K562 (cell line): ENCODE data around the gene PITPNB. TPM values are rescaled to one million over a fixed set of nuclear protein-coding genes. Genes with fewer than 3 reads are reported as not detected.

Experiments
- BRCA1 ChIP-seq, 2 experiments: fragments of 450-650 bp in 1 of 2; sonication (generic) in 1 of 2; formaldehyde crosslinking in 1 of 2; IDR thresholded peaks; 2 replicates each; pipeline versions ENCODE4 v1.5.0 to v1.6.1; 2017 to 2020; ENCODE audit warnings: mild to moderate bottlenecking in 1 of 2, missing genetic modification reagents in 1 of 2
- HDAC1 ChIP-seq, 2 experiments: fragments of 450-650 bp; IDR thresholded peaks; 2 replicates each; pipeline ENCODE4 v1.6.1; 2016 to 2017; ENCODE audit warnings: inconsistent platforms in 1 of 2, mild to moderate bottlenecking in 1 of 2, moderate library complexity in 1 of 2
- L3MBTL2 ChIP-seq: fragments of 450-650 bp; IDR thresholded peaks from 2 replicates; pipeline ENCODE4 v1.6.1; 2016; ENCODE audit warnings: mild to moderate bottlenecking, moderate library complexity
- MCM5 ChIP-seq: fragments of 450-650 bp; IDR thresholded peaks from 2 replicates; pipeline ENCODE4 v1.6.1; 2016; ENCODE audit warnings: low read depth
- MCM7 ChIP-seq, 2 experiments: fragments of 450-650 bp; IDR thresholded peaks; 2 replicates each; pipeline ENCODE4 v1.6.1; 2016 to 2018
- MNT ChIP-seq, 2 experiments: fragments of 450-650 bp; conservative IDR thresholded peaks; 2 replicates each; pipeline ENCODE4 v1.6.1; 2017; ENCODE audit warnings: mild to moderate bottlenecking in 2 of 2, moderate library complexity in 2 of 2
- NKRF ChIP-seq: fragments of 450-650 bp; IDR thresholded peaks from 2 replicates; pipeline ENCODE4 v1.6.1; 2016; ENCODE audit warnings: borderline replicate concordance
- STAT6 ChIP-seq: sonication (generic); formaldehyde crosslinking; IDR thresholded peaks from 2 replicates; pipeline ENCODE4 v1.8.1; 2023; ENCODE audit warnings: mild to moderate bottlenecking, missing genetic modification reagents
- THRA ChIP-seq: fragments of 450-650 bp; IDR thresholded peaks from 2 replicates; pipeline ENCODE4 v1.6.1; 2017; ENCODE audit warnings: mild to moderate bottlenecking, moderate library complexity
- ZBTB33 ChIP-seq: sonication (generic); formaldehyde crosslinking; IDR thresholded peaks from 2 replicates; pipeline ENCODE4 v1.8.1; 2023; ENCODE audit warnings: mild to moderate bottlenecking, missing genetic modification reagents
- ZKSCAN1 ChIP-seq: fragments of 150-350 bp; IDR thresholded peaks from 2 replicates; pipeline ENCODE4 v1.6.1; 2016; ENCODE audit warnings: low read depth, low read length
- ZNF280B ChIP-seq: fragments of 250-450 bp; sonication (Bioruptor Pico); IDR thresholded peaks from 2 replicates; pipeline ENCODE4 v1.5.1; 2021; ENCODE audit warnings: mild to moderate bottlenecking
- ZNF311 ChIP-seq: fragments of 250-450 bp; sonication (Bioruptor Pico); IDR thresholded peaks from 2 replicates; pipeline ENCODE4 v1.4.0; 2020; ENCODE audit warnings: mild to moderate bottlenecking, moderate library complexity
- ZNF354B ChIP-seq: fragments of 250-450 bp; sonication (Bioruptor Pico); IDR thresholded peaks from 2 replicates; pipeline ENCODE4 v1.4.0; 2020
- polyA plus RNA-seq, 8 experiments: library from polyadenylated mRNA; depleted of rRNA in 4 of 8; stranded (reverse) in 5 of 8; unstranded in 3 of 8; fragments of >200 nt; fragmentation: Nextera tagmentation in 2 of 8; fragmentation: Illumina TruSeq in 1 of 8; extraction: Ambion mirVana in 2 of 8; extraction: Trizol in 1 of 8; gene quantifications; 2 replicates each; pipeline versions ENCODE4 v1.2.1 to v1.2.3, GENCODE V29; 2011 to 2014; ENCODE audit warnings: inconsistent platforms in 1 of 8, missing spikeins in 1 of 8
- total RNA-seq, 7 experiments: library from RNA; depleted of rRNA in 6 of 7; stranded (reverse); fragments of >200 nt in 6 of 7; fragmentation: Illumina TruSeq in 2 of 7; extraction: Trizol in 2 of 7; gene quantifications; 2 replicates each; pipeline versions ENCODE4 v1.2.1 to v1.2.3, GENCODE V29; 2011 to 2021; ENCODE audit warnings: low replicate concordance in 1 of 7

The PITPNB gene
- total and polyA plus RNA-seq, 9 of the 15 experiments (the other 6 are each of a cell fraction or from before 2014, with no cell fraction given), result 13.1 to 52.4 (median 34.7) TPM

GRCh38 chr22:27918341-27919221, 475 bp downstream of the PITPNB start (continued):
- TF ChIP-seq NKRF (peak; percentile 90), MCM5 (no peak), ZKSCAN1 (no peak), ZNF280B (CRISPR knock-in tag) (no peak), ZNF311 (CRISPR knock-in tag) (no peak), BRCA1 (IDR thresholded peaks at IDR 0.05) (no peak), BRCA1 (CRISPR knock-in tag; IDR thresholded peaks at IDR 0.05) (no peak), HDAC1 (IDR thresholded peaks at IDR 0.05) (peak in 1 of 2 experiments; percentile 85; a peak in 1 of 4 replicates), MCM7 (IDR thresholded peaks at IDR 0.05) (no peak), ZNF354B (CRISPR knock-in tag) (no peak), STAT6 (no peak), ZBTB33 (CRISPR knock-in tag) (no peak), MNT (conservative IDR thresholded peaks at IDR 0.05) (peak; percentile 85 to 93), THRA (no peak), L3MBTL2 (peak; percentile 88)
